ENCODE results near the gene BTG1.

The BTG1 gene

DNA sequence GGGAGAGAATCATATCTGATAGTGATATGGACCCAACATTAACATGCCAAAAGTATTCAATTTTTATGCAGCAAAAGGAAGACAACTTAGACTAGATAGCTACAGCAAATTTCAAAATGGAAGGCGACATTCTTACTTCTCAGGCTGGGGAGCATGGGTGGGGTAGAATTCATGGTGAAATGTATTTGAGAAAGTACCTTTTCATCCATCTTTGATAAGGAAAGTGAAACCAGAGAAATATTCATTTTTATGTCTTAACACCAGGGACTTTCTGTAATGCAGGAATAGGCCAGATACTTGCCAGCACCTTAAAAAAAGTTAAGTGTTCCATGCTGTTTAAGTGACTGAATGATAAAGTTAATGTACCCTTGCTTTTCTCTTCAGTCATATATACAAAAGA, 13.4 kb downstream of the BTG1 start:
- DNase-seq: no peak

DNA sequence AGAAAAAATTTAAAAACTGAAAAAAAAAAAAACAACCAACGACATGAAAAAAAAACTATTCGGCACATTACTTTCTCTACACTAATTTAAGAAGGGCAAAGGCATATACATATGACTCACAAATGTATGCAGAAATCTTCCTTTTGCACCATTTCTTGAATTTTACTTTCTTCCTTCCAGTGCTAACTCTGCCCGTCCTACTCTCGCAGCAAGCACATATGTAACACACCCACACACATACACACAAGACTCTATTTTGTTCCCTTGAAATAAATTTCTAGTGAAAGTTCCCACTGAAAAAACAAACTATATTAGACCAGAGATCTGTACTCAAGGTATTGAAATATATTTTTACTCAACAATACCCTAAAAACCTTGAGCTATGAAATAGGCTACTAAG, 14.6 kb downstream of the BTG1 start:
- no peak for DNase-seq

DNA sequence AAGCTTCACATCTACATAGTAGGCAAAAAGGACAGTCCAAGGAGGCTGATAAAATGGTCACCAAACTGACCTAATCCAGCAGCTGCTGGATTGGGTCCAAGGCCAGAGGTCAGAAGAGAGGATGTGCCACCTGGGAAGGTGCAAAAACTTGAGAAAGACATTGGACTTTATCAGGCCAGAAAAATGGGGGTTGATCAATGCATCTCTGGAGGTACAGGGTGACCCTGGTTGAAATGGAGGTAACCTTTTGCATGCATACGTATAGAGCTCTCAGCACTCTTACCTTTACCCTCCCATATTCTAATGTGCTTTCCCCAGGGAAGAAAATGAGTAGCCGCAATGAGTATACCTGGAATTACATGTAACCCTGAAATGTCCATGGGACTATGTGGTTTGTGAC, 16.0 kb downstream of the BTG1 start:
- no peak for DNase-seq

DNA sequence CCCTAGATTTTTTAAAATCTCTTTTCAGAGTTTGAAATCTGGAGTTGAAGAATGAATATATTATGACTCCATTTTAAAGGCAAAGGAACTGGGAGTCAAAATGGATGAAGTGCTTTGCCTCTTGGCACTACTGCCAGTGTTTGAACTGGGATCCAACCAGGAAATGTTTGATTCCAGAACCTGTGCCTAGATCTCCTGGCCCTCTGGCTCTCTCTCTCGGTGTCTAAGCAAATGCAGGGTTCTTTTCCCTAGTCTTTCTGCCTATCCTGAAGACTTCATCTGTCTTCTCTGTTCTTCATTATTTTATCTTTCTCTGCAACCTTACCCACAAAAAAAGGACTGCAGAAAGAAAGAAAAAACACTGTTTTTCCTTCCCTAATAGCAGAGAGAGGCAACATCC, 17.0 kb downstream of the BTG1 start:
- no peak for DNase-seq

DNA sequence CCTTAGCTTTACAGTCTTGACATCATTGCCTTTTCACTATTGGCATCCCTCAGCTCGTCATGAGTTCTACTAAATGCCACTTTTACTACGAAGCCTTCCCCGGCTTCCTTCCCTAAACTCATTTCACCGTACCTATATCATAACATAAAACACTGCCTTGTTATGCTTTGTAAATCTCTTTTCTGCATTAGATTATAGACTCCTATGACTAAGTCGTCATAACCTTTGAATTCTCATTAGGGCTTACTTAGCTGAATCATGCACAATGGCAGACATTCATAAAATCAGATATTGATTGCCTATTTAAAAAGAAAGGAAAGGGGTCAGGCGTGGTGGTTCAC, 21.0 kb downstream of the BTG1 start:
- DNase-seq: no peak

DNA sequence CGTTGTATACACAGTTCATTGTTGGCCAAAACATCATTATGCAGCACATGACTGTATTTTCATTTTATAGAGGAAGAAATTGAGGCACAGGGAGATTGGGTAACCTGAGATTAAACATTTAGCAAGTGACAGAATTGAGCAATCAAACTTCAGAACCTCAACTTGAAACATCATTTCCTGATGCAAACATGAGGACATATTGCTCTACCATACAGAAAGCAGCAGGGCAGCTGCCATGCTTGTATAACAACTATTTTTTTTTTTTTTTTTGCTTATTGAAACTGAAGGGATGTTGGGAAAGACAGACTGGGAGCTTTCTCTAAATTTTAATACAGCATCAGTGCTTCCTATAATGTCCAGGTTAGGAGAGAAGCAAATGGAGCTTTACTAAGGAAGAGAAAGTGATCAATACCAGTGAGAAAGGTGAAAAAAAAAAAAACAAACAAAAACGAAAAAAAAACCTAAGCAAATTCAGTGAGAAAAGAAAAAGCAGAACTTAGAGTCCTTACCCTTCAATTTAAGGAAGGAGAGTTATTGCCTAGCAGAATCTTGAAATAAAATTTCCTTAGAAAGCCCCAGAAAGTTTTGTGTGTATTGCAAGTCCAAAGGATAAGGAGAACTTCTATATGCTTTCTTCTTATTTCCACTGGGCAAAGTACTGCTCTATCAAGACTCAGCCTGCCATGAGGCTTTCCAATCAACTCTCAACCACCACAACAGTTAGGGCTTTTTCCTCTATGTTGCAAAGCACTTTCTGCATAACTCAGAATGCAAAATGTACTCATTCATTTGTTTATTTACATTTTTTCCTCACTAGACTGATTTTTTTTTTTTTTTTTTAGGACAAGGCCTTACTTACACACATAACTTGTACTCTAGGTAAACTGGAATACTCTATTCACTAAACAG, 21.6 kb downstream of the BTG1 start:
- no peak for DNase-seq

DNA sequence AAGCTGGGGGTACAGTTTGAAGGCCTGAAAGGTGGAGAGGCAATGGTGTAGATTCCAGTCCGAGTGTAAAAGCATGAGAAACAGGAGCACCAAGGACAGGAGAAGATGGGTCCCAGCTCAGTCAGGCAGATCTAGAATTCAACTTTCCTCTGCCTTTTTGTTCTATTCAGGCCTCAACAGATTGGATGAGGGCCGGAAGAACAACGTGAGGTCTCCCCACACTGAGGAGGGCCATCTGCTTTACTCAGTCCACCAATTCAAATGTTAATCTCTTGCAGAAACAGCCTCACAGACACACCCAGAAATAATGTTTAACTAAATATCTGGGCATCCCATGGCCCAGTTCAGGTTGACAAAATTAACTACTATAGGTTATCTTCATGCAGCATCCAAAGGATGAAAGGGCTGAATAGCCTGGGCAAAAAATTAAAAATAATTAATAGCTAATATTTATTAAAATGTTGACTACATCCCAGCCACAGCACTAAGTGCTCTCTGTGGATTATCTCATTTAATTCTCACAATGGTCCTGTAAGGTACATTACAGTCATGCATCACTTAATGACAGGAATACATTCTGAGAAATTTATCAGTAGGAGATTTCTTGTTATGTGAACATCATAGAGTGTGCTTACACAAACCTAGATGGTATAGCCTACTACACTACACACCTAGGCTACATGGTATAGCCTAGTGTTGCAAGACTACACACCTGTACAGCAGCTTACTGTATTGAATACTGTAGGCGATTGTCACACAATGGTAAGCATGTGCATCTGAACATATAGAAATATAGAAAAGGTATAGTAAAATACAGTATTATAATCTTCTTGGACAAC, 22.5 kb downstream of the BTG1 start:
- no peak for DNase-seq

DNA sequence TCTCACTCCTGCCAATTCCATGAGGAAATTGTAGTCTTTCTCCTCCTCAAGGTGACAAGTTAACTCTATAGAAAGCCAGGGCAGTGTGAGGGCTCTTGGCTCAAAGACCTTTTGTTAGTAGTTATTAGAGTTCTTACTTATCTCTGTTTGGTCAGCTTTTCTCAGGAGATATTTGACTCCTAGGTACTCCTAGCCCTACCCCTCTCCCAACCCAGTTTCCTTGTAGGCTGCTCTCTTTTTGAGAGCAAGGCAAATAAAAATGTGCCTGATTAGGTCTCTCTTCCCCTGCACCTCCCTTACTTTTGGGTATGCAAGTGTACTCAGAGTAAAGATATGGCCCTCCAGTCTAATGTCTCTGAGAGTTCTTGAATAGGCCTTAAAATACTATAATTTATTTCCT, 23.8 kb downstream of the BTG1 start:
- no peak for DNase-seq

DNA sequence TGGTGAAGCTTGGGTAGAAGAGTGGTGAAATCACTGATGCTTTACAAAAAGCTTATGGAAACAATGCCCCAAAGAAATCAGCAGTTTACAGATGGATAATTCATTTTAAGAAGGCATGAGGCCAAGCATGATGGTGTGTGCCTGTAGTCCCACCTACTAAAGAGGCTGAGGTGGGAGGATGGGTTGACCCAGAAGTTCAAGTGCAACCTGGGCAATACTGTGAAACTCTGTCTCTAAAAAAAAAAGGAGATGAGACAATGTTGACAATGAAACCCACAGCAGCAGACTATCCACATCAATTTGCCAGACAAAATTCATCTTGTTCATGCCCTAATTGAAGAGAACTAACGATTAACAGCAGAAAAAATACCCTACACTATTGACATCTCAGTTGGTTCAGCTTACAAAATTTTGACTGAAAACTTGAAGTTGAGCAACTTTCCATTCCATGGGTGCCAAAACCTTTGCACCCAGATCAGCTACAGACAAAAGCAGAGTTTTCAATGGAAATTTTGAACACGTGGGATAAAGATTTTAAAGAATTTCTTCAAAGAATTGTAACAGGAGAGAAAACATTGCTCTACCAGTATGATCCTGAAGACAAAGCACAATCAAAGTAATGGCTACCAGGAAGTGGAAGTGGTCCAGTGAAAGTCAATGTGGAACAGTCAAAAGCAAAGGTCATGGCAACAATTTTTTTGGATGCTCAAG, 26.7 kb downstream of the BTG1 start:
- DNase-seq: no peak

DNA sequence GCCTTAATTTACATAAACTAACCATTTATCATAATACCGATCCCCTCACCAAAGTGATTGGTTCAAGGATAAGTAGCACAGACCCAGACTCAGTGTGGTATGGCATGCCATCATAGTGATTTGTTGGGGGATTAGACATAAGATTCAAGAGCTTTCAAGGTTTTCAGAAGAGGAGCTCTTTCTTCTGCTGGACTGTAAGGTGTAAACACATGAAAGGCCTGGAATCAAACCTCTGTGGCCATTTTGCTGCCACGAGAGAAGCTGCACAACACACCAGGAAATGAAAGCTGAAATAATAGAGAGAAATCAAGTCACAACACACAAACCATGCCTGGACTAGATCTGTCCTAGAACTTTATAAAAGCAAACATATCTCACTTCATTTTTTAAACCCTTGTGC, 30.8 kb downstream of the BTG1 start:
- DNase-seq: no peak

DNA sequence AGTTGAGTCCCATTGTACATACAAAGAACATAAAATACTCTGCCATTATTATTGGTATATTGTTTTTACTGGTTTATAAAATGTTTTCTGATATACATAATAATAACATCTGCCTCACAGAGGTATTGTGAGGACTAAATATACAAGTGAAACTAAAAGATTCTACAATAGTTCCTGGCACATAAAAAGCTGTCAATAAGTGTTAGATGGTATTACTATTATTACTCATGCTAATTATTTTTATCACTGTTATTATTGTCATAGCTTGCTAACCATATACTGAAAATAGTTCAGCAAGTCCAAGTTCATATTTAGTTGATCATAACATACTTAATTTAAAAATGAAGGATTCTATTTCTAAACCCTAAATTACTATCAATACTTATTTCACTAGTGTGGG, 34.4 kb downstream of the BTG1 start:
- DNase-seq: no peak

DNA sequence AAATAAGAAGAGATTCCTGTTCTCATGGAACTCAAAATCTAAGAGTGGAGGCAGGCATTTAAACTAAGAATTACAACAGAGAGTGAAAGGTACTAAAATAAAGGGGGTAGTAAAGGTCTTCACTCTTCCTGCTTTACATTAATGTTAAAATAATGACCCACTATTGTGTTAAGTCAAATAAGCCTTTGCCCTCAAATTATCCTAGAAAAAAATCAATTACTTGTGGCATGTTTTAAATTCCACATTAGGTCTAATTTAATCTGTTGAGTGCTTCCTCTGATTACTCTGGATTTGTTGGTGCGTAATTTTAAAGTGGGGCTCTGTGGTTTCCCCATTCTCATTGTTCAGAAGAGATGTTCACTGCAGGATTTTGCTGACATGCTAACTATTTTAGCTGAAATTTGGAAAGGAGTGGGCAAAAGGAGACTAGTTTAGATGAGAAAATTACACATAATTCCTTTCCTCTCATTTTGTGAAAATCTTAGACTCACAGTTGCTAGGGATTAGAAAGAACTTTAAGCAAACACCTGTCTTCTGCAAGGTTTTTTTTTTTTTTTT, 35.5 kb downstream of the BTG1 start:
- DNase-seq: no peak

DNA sequence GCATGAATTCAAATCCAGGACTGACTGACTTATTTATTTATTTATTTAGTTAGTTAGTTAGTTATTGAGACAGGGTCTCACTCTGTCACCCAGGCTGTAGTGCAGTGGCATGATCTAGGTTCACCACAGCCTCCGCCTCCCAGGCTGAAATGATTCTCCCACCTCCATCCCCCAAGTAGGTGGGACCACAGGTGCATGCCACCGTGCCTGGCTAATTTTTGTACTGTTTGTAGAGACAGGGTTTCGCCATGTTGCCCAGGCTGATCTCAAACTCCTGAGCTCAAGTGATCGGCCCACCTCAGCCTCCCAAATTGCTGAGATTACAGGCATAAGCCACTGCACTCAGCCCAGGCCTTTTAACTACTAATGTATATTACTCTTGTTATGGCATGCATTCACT, 36.0 kb downstream of the BTG1 start:
- DNase-seq: no peak

DNA sequence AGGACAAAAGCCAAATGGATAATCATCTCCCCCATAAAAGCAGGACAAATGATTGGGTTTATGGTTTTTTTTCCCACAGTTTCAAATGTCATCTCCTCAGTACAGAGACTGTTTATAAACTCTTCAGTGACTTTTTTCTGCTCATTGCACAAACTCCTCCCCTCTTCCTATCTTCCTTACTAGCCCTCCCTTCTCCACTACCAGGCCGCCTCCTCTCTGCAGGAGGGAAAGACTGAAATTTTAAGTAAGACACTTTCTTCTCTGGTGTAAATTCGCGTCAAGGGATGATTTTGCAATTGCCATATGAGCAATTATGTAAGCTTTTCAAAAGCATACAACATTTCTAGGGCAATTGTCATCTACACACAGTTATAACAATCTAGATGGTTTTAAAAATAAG, 37.0 kb downstream of the BTG1 start:
- DNase-seq: no peak

DNA sequence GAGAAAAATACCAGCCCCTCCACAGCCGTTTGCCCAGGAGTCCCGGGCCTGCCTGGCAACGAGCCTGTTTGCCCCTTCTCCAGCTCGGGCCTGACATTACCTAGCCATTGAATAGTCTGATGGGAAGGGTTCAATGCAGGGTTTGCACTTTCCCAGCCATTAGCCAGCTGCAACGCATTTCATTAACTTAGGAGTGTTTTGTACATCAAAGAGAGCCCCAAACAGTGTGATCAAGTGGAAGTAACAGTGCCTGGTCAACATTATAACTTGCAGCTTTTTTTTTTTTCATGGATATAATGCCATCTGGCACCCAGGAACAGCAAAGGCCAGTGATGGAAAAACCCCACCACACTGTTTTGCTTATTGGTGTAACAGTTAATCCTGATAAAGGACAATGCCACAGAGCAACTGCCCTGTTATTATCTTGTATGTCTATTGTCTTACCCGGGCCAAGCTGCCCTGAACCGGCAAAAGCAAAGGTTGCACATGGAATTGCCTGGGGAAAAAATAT, 38.0 kb downstream of the BTG1 start:
- no peak for DNase-seq

DNA sequence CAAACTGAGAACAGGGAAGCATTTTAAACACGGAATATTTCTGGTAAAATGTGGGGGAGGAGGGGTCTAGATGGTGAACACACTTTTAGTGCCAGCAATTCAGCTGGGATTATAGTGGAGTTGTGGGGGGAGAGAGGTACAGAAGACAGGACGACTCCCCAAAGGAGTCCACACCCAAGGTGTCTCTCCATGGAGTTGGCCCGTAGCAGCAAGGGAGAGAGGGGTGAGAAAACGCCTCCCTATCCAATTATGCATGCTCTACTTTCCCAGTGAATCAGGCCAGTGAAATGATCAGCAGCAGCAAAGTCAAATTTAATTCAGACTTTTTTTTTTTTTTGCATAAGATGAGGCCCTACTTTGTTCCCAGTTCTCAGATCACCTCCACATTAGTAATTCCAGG, 38.6 kb downstream of the BTG1 start:
- DNase-seq: no peak

DNA sequence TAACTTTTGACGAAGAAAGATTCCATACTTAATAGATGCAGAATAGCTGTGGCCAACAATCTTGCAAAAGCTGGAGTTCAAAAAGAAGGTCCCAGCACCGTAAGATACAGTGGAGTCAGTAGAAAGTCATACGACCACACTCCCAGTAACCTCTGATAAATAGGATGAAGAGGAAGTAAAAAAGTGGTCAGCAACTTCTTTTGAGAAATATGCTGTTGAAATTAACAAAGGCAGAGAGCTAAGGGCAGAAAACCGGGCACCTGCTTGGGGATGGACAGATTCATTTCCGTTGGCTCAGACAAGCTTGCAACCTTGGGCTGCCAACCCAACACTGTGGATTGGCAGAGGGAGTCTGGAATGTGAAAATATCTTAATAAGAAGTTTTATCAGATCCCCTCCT, 40.0 kb downstream of the BTG1 start:
- no peak for DNase-seq

DNA sequence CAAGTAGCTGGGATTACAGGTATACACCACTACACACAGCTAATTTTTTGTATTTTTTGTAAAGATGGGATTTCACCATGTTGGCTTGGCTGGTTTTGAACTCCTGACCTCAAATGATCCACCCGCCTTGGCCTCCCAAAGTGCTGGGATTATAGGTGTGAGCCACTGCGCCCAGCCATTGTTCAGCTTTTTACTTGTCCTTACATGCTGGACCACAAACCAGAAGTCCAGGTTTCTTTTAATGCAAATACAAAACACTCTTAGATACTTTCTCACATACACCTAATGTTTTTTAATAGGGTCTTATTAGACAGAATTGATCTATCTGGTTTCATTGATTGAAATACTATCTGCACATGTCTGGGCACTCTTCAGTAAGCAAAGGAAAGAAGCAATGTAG, 40.5 kb downstream of the BTG1 start:
- no peak for DNase-seq

DNA sequence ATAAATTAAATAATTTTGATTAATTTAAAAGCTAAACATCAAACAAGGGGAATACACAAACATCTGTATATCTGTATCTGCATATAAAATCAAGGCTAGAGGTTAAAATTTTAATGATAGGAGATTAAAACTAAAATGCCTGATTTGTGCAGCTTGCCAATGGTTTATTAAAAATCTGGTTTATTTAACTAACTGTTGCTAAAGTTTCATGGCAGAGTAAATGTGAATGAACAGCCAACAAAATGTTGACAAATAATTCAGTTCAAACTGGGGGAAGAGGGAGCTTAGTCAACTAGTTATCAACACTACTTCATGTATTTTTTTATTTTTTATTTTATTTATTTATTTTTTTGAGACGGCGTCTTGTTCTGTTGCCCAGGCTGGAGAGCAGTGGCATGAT, 43.0 kb downstream of the BTG1 start:
- DNase-seq: no peak

DNA sequence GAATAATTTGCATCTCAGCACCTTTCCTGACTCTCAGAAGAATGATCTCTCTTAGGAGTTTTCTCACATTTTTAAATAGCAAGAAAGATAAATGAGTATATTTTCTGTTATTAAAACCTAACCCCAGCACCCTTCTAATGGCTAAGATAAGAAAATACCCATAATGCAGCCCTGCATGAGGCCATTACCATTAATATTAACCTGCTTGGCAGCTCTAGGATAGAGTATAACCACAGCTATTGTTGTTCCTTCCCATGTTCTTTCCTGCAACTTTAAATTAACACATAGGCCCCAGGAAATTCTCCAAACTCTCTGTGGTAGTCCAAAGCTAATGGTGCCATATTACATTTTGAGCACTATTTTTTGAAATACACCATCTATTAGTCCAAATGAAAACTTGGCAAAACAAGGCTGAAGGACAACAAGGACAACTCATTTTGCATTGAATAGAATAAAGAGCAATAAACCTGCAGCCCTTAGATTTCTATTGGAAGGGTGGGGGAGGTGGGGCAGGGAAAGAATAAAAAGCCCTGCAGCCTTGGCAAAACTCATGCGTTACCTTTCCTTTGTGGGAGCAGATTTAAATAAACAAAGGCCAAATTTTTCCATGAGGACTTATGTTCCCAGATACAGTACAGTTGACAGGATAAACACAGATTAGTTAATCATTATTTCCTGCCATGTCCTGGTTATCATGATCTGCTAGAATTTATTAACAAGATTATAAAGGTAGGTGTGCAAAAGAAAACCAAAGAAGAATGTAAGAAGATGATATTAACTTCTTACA, 46.9 kb downstream of the BTG1 start:
- DNase-seq: no peak

DNA sequence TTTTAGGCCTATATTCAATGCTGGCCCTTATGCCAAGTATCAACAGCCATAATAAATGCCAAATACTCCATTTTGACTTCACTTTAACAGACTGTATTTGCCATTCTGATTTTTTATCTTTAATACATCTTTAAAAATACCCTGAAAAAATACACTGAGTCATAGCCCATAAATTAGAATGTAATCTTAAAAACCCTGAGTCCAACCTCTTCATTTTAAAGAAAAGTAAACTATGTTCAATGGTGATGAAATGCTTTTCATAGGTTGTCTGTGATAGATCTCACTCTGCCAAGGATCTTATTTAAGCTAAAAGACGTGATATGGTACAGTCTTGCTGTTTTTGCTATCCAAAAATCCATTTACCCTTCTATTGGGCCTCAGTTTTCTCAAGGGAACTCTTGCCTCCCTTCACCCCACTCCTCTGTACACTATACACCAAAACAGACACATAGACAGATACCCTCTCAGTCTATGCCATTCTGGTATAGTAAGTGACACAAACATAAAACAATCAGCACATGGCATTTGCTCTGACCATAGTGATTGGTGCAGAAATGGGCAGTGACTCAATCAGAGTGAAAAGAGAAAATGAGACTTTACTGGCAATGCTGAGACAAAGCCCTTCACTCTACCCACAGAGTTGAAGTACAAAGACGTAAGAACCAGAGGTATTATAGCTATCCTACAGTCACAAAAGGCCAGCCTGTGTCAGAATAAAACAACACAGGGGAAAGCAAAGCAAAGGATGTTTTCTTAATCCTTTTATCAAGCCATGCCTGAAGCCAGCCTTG, 49.1 kb downstream of the BTG1 start:
- DNase-seq: no peak

DNA sequence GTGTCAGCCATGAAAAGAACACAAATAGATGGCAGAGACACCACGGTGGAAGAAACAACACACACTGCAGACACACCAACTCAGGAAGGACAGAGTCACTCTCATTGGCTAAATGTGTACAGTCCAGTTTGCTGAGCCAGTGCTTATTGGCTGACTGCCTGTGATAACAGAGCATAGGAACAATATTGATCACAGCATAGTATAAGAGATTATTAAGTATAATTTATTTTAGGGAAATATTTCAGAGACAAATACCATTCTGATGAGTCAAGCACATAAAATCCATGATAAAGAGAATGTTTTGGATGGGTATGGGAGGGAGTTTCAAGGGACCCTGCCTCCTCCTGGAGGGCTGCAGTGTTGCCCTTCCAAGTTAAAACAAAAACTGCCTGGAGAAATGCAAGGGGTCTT, 50.9 kb downstream of the BTG1 start:
- no peak for DNase-seq
